NCI-H2107 (cell line): Measurements from ENCODE around the gene METTL8.

Source experiments
- DNase-seq: peaks from one replicate; lab custom pipeline; 2025; lab: John Stamatoyannopoulos, UW

METTL8 gene

GRCh38 chr2:171310889-171311288, 122.9 kb downstream of the METTL8 start:
- DNase-seq: no peak

- DNase-seq: no peak
Observed at GRCh38 chr2:171309455-171310286, 124.1 kb downstream of the METTL8 start.

- no peak for DNase-seq
Observed at GRCh38 chr2:171308280-171309054, 125.3 kb downstream of the METTL8 start.

GRCh38 chr2:171307560-171307959, 126.2 kb downstream of the METTL8 start:
- no peak for DNase-seq

GRCh38 chr2:171297956-171298355, 135.8 kb downstream of the METTL8 start:
- no peak for DNase-seq

GRCh38 chr2:171294608-171295007, 139.2 kb downstream of the METTL8 start:
- no peak for DNase-seq

GRCh38 chr2:171293661-171294060, 140.1 kb downstream of the METTL8 start:
- DNase-seq: no peak

- DNase-seq: no peak
Observed at GRCh38 chr2:171289991-171290390, 143.8 kb downstream of the METTL8 start.

GRCh38 chr2:171289316-171289715, 144.5 kb downstream of the METTL8 start:
- no peak for DNase-seq

GRCh38 chr2:171287611-171288010, 146.2 kb downstream of the METTL8 start:
- no peak for DNase-seq

GRCh38 chr2:171287036-171287571, 146.7 kb downstream of the METTL8 start:
- no peak for DNase-seq

GRCh38 chr2:171281110-171281509, 152.7 kb downstream of the METTL8 start:
- DNase-seq: no peak

GRCh38 chr2:171279983-171280790, 153.6 kb downstream of the METTL8 start:
- no peak for DNase-seq

- no peak for DNase-seq
Observed at GRCh38 chr2:171274757-171275156, 159.0 kb downstream of the METTL8 start.

GRCh38 chr2:171271971-171272436, 161.8 kb downstream of the METTL8 start:
- no peak for DNase-seq

GRCh38 chr2:171271386-171271785, 162.4 kb downstream of the METTL8 start:
- DNase-seq: no peak

GRCh38 chr2:171267855-171268629, 165.7 kb downstream of the METTL8 start:
- DNase-seq: no peak
